ENCODE results near the gene NACC2. TPM values are rescaled to one million over a fixed set of nuclear protein-coding genes. Genes with fewer than 3 reads are reported as not detected.

Gene NACC2
- total RNA-seq, 4 donors from 2014 or later = 18.4 to 33.6 (median 22.4) TPM

DNA sequence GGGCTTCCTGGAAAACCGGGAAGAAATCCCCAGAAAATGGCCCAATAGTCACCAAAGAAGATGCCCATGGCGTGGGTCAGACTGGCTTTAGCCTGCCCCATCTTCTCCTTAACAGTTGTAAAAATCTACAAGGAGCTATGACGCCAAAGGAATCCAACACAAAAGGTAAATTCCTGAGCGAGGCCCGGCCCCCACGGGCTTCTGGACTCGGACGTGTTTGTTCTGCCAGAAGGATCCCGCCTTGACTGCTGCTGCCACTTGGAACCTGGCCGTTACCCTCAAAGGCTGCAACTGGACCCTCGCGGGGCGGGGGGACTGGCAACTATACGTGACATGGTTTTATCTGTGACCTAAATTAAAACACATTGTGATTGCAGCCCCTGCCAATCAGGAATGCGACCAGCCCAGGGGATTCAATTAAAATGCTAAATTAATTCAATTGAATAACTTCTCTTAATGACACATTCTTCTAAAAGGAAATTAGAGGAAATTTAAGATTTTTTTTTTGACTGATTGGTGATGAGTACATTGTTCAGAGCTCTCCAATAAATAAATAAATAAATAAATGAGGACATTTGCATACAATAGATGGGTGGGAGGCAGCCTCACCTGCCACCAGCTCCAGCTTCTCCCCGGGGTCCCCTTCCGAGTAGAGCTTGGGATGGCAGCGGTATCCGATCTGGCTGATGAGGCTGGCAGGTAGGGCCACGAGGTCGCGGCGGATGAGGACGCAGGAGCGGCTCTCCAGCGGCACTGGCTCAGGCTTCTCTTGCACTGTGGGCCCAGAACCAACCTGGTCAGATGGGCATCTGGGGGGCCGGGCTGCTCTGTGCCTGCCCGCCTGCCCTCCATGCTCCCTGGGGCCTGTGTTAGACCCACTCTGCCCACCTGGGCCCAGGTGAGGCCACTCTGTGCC, 79.2 kb downstream of the NACC2 start:
- H3K4me3 ChIP-seq (replicated peaks in 1 of 3) = no peak overlapping the region
- H3K27ac ChIP-seq = no peak overlapping the region
- H3K4me1 ChIP-seq = peaks cover 19 to 24% of the 10 kb centered on the region in 2 donors
- 68 to 73% methylated on average over 27 to 28 of the region's 28 CpGs for WGBS, 2 donors
- peak; percentile 60 to 72 for DNase-seq
- no peaks in the 10 kb centered on the region for H3K9me3 ChIP-seq
- intact Hi-C loops (cut with DNase I) = no loop called here
- peaks cover 0 to 5% of the 10 kb centered on the region in 2 donors for H3K36me3 ChIP-seq
- H3K27me3 ChIP-seq = no peaks in the 10 kb centered on the region
- TF ChIP-seq POLR2A (IDR thresholded peaks at IDR 0.05) = no peak
- TF ChIP-seq, protein P1, sequence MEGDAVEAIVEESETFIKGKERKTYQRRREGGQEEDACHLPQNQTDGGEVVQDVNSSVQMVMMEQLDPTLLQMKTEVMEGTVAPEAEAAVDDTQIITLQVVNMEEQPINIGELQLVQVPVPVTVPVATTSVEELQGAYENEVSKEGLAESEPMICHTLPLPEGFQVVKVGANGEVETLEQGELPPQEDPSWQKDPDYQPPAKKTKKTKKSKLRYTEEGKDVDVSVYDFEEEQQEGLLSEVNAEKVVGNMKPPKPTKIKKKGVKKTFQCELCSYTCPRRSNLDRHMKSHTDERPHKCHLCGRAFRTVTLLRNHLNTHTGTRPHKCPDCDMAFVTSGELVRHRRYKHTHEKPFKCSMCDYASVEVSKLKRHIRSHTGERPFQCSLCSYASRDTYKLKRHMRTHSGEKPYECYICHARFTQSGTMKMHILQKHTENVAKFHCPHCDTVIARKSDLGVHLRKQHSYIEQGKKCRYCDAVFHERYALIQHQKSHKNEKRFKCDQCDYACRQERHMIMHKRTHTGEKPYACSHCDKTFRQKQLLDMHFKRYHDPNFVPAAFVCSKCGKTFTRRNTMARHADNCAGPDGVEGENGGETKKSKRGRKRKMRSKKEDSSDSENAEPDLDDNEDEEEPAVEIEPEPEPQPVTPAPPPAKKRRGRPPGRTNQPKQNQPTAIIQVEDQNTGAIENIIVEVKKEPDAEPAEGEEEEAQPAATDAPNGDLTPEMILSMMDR (IDR thresholded peaks at IDR 0.05) = no peak

DNA sequence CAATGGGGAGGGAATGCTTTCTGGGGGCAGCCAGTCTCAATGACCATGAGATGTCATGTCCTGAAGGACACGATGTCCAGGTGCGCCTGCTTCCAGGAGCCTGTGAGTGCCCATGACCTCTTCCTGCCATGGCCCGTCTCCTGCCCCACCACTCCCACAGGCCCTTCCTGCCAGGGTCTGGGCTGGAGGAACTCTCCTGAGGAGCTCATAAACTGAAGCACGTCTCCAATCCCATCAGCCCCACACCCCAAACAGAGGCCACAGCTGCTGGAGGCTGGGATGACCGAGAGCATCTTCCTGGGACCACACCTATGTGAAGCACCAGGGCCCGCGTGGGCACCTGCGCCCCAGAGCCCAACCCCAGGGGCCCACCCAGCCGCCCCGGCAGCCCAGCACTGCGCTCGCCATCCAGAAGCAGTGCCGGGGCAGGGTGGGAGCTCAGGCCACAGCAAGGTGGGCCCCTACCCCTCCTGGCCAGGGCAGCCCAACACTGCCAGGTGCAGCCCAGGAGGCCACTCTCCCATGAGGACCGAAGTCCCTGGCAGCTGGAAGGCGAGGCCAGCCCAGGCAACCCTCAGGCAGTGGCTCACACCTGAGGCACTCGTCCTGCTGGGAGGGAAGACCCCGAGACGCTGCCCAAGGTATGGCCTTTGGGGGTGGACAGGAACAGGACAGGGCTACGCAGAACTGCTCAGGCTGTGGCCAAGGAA, 80.0 kb downstream of the NACC2 start:
- no peak for DNase-seq
- Histone ChIP-seq H3K9me3 (no peaks in the 10 kb centered on the region), H3K27me3 (no peaks in the 10 kb centered on the region), H3K4me3 (replicated peaks in 1 of 3) (no peak overlapping the region), H3K36me3 (peaks cover 0 to 5% of the 10 kb centered on the region in 2 donors), H3K27ac (no peak overlapping the region), H3K4me1 (peaks cover 19 to 24% of the 10 kb centered on the region in 2 donors)
- WGBS, 2 donors = 73 to 82% methylated on average over 13 to 16 of the region's 19 CpGs
- TF ChIP-seq, protein P1 (IDR thresholded peaks at IDR 0.05) = no peak
- intact Hi-C loops (cut with DNase I) = no loop called here

DNA sequence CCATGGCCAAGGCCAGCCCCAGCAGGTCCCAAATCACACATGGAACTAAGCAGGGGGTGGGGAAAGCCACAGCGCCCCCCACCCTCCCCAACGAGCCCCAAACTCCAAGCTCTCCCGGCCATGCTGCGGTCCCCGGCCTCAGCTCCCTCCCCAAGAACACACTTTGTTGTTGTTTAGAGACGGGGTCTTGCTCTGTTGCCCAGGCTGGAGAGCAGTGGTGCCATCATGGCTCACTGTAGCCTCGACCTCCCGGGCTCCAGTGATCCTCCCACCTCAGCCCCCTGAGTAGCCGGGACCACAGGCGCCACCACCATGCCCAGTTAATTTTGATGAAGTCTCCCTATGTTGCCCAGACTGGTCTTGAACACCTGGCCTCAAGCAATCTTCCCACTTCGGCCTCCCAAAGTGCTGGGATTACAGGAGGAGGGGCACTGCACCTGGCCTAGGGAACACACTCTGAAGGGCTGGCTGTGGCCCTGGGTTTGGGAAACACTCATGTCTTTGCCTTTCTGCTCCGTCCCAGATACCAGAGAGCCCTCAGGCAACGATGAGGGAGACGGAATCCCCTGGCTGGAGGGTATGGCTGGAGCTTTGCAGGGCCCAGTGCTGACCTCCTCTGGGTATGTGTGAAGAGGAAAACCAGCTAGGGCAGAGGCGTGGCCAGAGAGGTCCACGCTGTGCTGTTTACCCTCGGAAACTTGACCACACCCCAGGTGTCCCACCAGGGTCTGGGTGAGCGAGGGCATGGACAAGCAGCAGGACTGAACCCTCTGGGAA, 80.8 kb downstream of the NACC2 start:
- Histone ChIP-seq H3K36me3 (peaks cover 0 to 5% of the 10 kb centered on the region in 2 donors), H3K27ac (no peak overlapping the region), H3K27me3 (no peaks in the 10 kb centered on the region), H3K4me3 (replicated peaks in 1 of 3) (no peak overlapping the region), H3K9me3 (no peaks in the 10 kb centered on the region), H3K4me1 (peaks cover 19 to 24% of the 10 kb centered on the region in 2 donors)
- intact Hi-C loops (cut with DNase I) = no loop called here
- WGBS, 2 donors = 87 to 92% methylated on average over 16 to 18 of the region's 18 CpGs
- no peak for DNase-seq
- TF ChIP-seq POLR2A (IDR thresholded peaks at IDR 0.05) = no peak
- TF ChIP-seq, protein P1 (IDR thresholded peaks at IDR 0.05) = no peak

DNA sequence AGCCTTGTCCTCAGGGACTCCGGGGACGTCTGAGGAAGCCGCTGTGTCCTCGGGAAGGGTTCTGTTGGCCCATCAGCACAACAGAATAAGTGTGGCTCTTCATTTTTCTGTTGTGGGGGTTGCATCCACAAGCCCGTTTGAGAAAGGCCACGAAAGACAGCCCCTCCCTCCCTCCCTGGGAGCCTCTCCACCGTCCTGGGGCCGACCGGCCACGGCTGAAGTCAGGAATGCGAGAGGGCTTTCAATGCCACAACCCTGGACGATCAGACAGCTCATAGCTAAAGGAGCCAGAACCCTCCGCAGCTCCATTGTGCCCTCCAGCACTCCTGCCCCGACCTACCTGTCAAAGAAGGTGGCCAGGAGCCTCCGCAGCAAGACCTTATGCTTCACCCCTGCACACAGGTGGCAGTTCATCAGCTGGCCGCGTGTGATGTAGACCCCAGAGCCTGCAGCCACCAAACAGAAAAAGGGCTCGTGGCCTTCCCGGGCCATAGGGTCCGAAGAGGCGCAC, 81.5 kb downstream of the NACC2 start:
- intact Hi-C loops (cut with DNase I) = no loop called here
- WGBS, 2 donors = 87 to 93% methylated on average over 16 to 18 of the region's 21 CpGs
- Histone ChIP-seq H3K4me1 (peaks cover 19 to 24% of the 10 kb centered on the region in 2 donors), H3K36me3 (peaks cover 0 to 5% of the 10 kb centered on the region in 2 donors), H3K27ac (no peak overlapping the region), H3K9me3 (no peaks in the 10 kb centered on the region), H3K27me3 (no peaks in the 10 kb centered on the region), H3K4me3 (replicated peaks in 1 of 3) (no peak overlapping the region)
- no peak for DNase-seq
- TF ChIP-seq, protein P1 (IDR thresholded peaks at IDR 0.05) = no peak
- no peak for TF ChIP-seq POLR2A (IDR thresholded peaks at IDR 0.05)
